ENCODE measurements around the gene NXF1. TPM values are rescaled to one million over a fixed set of nuclear protein-coding genes. Genes with fewer than 3 reads are reported as not detected.
A peak's percentile ranks its signal among the peaks of the same experiment; 100 is the strongest.

Gene NXF1
- total and polyA plus RNA-seq, 2 of the 13 experiments (the other 11 are each of a cell fraction or from before 2014, with no cell fraction given): 30.4 to 30.9 TPM

GRCh38 chr11:62839050-62839945 lies 34.1 kb upstream of the NXF1 start, which contains the start of gene WDR74 (continued):
- TF ChIP-seq ZNF251 (CRISPR knock-in tag; IDR thresholded peaks at IDR 0.05): peak; percentile 81; the same call in 1 of the 2 replicates
- TF ChIP-seq ZBTB38 (CRISPR knock-in tag; IDR thresholded peaks at IDR 0.05): peak; percentile 91
- no peak for TF ChIP-seq ZNF546 (CRISPR knock-in tag; conservative IDR thresholded peaks at IDR 0.05)
- peak; percentile 49; the same call in 1 of the 2 replicates for TF ChIP-seq ZNF598 (CRISPR knock-in tag; IDR thresholded peaks at IDR 0.05; ENCODE audit: borderline replicate concordance)
- no peak for TF ChIP-seq ZFP36 (IDR thresholded peaks at IDR 0.05; ENCODE audit: borderline replicate concordance, low read depth, low read length, partially characterized antibody)
- peak; percentile 28; the same call in 1 of the 2 replicates for TF ChIP-seq SMAD1 (CRISPR knock-in tag; IDR thresholded peaks at IDR 0.05; ENCODE audit: borderline replicate concordance, low read depth)
- TF ChIP-seq SNAPC4 (CRISPR knock-in tag; IDR thresholded peaks at IDR 0.05): peak; percentile 92; the same call in 1 of the 2 replicates
- TF ChIP-seq RAD21 (CRISPR knock-in tag; IDR thresholded peaks at IDR 0.05): peak; percentile 30; the same call in 1 of the 2 replicates
- peak; percentile 59; the same call in 1 of the 2 replicates for TF ChIP-seq ZNF317 (CRISPR knock-in tag; IDR thresholded peaks at IDR 0.05)
- TF ChIP-seq SIN3B (IDR thresholded peaks at IDR 0.05; ENCODE audit: low read length): peak; percentile 97
- TF ChIP-seq HNF1B (CRISPR knock-in tag; IDR thresholded peaks at IDR 0.05): peak; percentile 76
- no peak for TF ChIP-seq NPAS2 (CRISPR knock-in tag; IDR thresholded peaks at IDR 0.05; ENCODE audit: borderline replicate concordance)
- no peak for TF ChIP-seq ZNF770 (CRISPR knock-in tag; IDR thresholded peaks at IDR 0.05)
- 0 out of 2 replicates have a peak, but pooled peaks have one; percentile 68 for TF ChIP-seq ZNF747 (CRISPR knock-in tag; IDR thresholded peaks at IDR 0.05; ENCODE audit: borderline replicate concordance)
- peak; percentile 71 for TF ChIP-seq NR2C2 (CRISPR knock-in tag; IDR thresholded peaks at IDR 0.05; ENCODE audit: borderline replicate concordance)
- TF ChIP-seq ETV6 (CRISPR knock-in tag; conservative IDR thresholded peaks at IDR 0.05): peak; percentile 55; the same call in 1 of the 2 replicates
- peak; percentile 66; the same call in 1 of the 2 replicates for TF ChIP-seq ELF3 (CRISPR knock-in tag; IDR thresholded peaks at IDR 0.05)
- peak; percentile 56; the same call in 1 of the 2 replicates for TF ChIP-seq ATF2 (CRISPR knock-in tag; IDR thresholded peaks at IDR 0.05)
